ENCODE results near the gene DHTKD1.
A peak's percentile ranks its signal among the peaks of the same experiment; 100 is the strongest.

DHTKD1 gene

GRCh38 chr10:12111528-12111927, 42.8 kb downstream of the DHTKD1 start:
- peak overlapping the region in 8 of 11 experiments; percentile 64 to 82 (median 76); a peak in 16 of 22 replicates for H3K27ac ChIP-seq
- no peak for TF ChIP-seq Cebpa-rat (IDR thresholded peaks at IDR 0.05)

GRCh38 chr10:12113627-12114026, 44.9 kb downstream of the DHTKD1 start:
- TF ChIP-seq Cebpa-rat (IDR thresholded peaks at IDR 0.05) = no peak
- peak overlapping the region; percentile 40 to 72 (median 61) for H3K4me2 ChIP-seq

More at GRCh38 chr10:12111528-12111927, 42.8 kb downstream of the DHTKD1 start:
- no peaks in the 10 kb centered on the region for H3K9me3 ChIP-seq (replicated peaks in 1 of 11)
- peaks cover 20 to 62% (median 49%) of the 10 kb centered on the region in 10 experiments for H3K4me1 ChIP-seq
- no peaks in the 10 kb centered on the region for H4K20me1 ChIP-seq
- peaks cover 55 to 93% (median 76%) of the 10 kb centered on the region in 11 experiments for H3K36me3 ChIP-seq
- peak overlapping the region; percentile 50 to 72 (median 61); a peak in 20 of 22 replicates for H3K4me2 ChIP-seq
- no peaks in the 10 kb centered on the region for H3K27me3 ChIP-seq
- H3K9ac ChIP-seq = peak overlapping the region in 2 of 11 experiments; percentile 39 to 54; a peak in 2 of 22 replicates
- H3K4me3 ChIP-seq = no peak overlapping the region

GRCh38 chr10:12121673-12122072, 52.9 kb downstream of the DHTKD1 start:
- Histone ChIP-seq H4K20me1 (no peaks in the 10 kb centered on the region), H3K4me1 (0 out of 20 replicates have a peak, but pooled peaks cover 0 to 1% (median 0%) of the 10 kb centered on the region in 10 experiments), H3K4me2 (no peak overlapping the region), H3K27me3 (no peaks in the 10 kb centered on the region), H3K27ac (no peak overlapping the region), H3K9me3 (replicated peaks in 1 of 11) (no peaks in the 10 kb centered on the region), H3K36me3 (peaks cover 50 to 93% (median 73%) of the 10 kb centered on the region in 11 experiments), H3K4me3 (no peak overlapping the region), H3K9ac (no peak overlapping the region)
- no peak for TF ChIP-seq Cebpa-rat (IDR thresholded peaks at IDR 0.05)

More at GRCh38 chr10:12113627-12114026, 44.9 kb downstream of the DHTKD1 start:
- H4K20me1 ChIP-seq = no peaks in the 10 kb centered on the region
- H3K4me1 ChIP-seq = peaks cover 20 to 56% (median 49%) of the 10 kb centered on the region in 10 experiments
- no peaks in the 10 kb centered on the region for H3K9me3 ChIP-seq (replicated peaks in 1 of 11)
- peak overlapping the region in 10 of 11 experiments; percentile 59 to 82 (median 78); a peak in 20 of 22 replicates for H3K27ac ChIP-seq
- peak overlapping the region in 3 of 10 experiments; percentile 22 to 38 (median 36); a peak in 3 of 20 replicates for H3K4me3 ChIP-seq
- peaks cover 54 to 93% (median 75%) of the 10 kb centered on the region in 11 experiments for H3K36me3 ChIP-seq
- peak overlapping the region in 9 of 11 experiments; percentile 45 to 61 (median 54); a peak in 16 of 22 replicates for H3K9ac ChIP-seq
- H3K27me3 ChIP-seq = no peaks in the 10 kb centered on the region

GRCh38 chr10:12129222-12130111, 60.7 kb downstream of the DHTKD1 start, which contains the start of gene SEC61A2:
TSS of gene SEC61A2 (plus strand) at chr10:12129677. CDS start at chr10:12129788, 111 bp downstream.
- H3K9ac ChIP-seq = peak within 1 kb of the TSS; percentile 85 to 95 (median 90)
- peak within 1 kb of the TSS; percentile 83 to 95 (median 92) for H3K27ac ChIP-seq
- no peak for TF ChIP-seq Cebpa-rat (IDR thresholded peaks at IDR 0.05)
- peaks cover 7 to 22% (median 18%) of the 10 kb centered on the region in 10 experiments for H3K4me1 ChIP-seq
- no peaks in the 10 kb centered on the region for H3K27me3 ChIP-seq
- H3K4me3 ChIP-seq = peak within 1 kb of the TSS; percentile 83 to 100 (median 96)
- H3K36me3 ChIP-seq = peaks cover 4 to 38% (median 22%) of the 10 kb centered on the region in 11 experiments
- peaks cover 0 to 19% (median 8%) of the 10 kb centered on the region in 11 experiments; a peak in 10 of 22 replicates for H4K20me1 ChIP-seq
- H3K4me2 ChIP-seq = peak within 1 kb of the TSS; percentile 73 to 93 (median 81)
- no peaks in the 10 kb centered on the region for H3K9me3 ChIP-seq (replicated peaks in 1 of 11)

GRCh38 chr10:12130237-12130872, 61.6 kb downstream of the DHTKD1 start:
- Histone ChIP-seq H3K9ac (peak overlapping the region; percentile 85 to 95 (median 90)), H3K27me3 (no peaks in the 10 kb centered on the region), H3K36me3 (peaks cover 8 to 39% (median 26%) of the 10 kb centered on the region in 11 experiments), H3K4me1 (peaks cover 7 to 22% (median 18%) of the 10 kb centered on the region in 10 experiments), H3K27ac (peak overlapping the region in 10 of 11 experiments; percentile 81 to 95 (median 92); a peak in 18 of 22 replicates), H3K4me3 (peak overlapping the region; percentile 83 to 100 (median 96)), H4K20me1 (peaks cover 0 to 19% (median 8%) of the 10 kb centered on the region in 11 experiments; a peak in 10 of 22 replicates), H3K4me2 (peak overlapping the region; percentile 72 to 93 (median 81)), H3K9me3 (replicated peaks in 1 of 11) (no peaks in the 10 kb centered on the region)
- no peak for TF ChIP-seq Cebpa-rat (IDR thresholded peaks at IDR 0.05)

GRCh38 chr10:12135631-12136030, 66.9 kb downstream of the DHTKD1 start:
- H4K20me1 ChIP-seq = peaks cover 0 to 16% (median 6%) of the 10 kb centered on the region in 11 experiments; a peak in 10 of 22 replicates
- H3K27ac ChIP-seq = no peak overlapping the region
- H3K36me3 ChIP-seq = peaks cover 57 to 83% (median 74%) of the 10 kb centered on the region in 11 experiments

GRCh38 chr10:12140038-12140437, 71.3 kb downstream of the DHTKD1 start:
- H3K27me3 ChIP-seq = no peaks in the 10 kb centered on the region
- no peaks in the 10 kb centered on the region for H3K4me1 ChIP-seq

More at GRCh38 chr10:12135631-12136030, 66.9 kb downstream of the DHTKD1 start:
- TF ChIP-seq Cebpa-rat (IDR thresholded peaks at IDR 0.05) = no peak
- no peak overlapping the region for H3K9ac ChIP-seq
- no peaks in the 10 kb centered on the region for H3K27me3 ChIP-seq
- no peak overlapping the region for H3K4me3 ChIP-seq
- no peak overlapping the region for H3K4me2 ChIP-seq
- no peaks in the 10 kb centered on the region for H3K9me3 ChIP-seq (replicated peaks in 1 of 11)
- H3K4me1 ChIP-seq = peaks cover 4 to 8% (median 7%) of the 10 kb centered on the region in 10 experiments

GRCh38 chr10:12144538-12144937, 75.8 kb downstream of the DHTKD1 start:
- H3K9me3 ChIP-seq (replicated peaks in 1 of 11) = no peaks in the 10 kb centered on the region
- peaks cover 72 to 99% (median 90%) of the 10 kb centered on the region in 11 experiments for H3K36me3 ChIP-seq
- H3K4me2 ChIP-seq = no peak overlapping the region
- H3K27ac ChIP-seq = no peak overlapping the region
- TF ChIP-seq Cebpa-rat (IDR thresholded peaks at IDR 0.05) = no peak
- no peak overlapping the region for H3K4me3 ChIP-seq
- H3K27me3 ChIP-seq = no peaks in the 10 kb centered on the region
- H3K4me1 ChIP-seq = no peaks in the 10 kb centered on the region
- peaks cover 0 to 5% (median 0%) of the 10 kb centered on the region in 11 experiments; a peak in 4 of 22 replicates for H4K20me1 ChIP-seq
- H3K9ac ChIP-seq = no peak overlapping the region

More at GRCh38 chr10:12140038-12140437, 71.3 kb downstream of the DHTKD1 start:
- Histone ChIP-seq H4K20me1 (peaks cover 0 to 5% (median 0%) of the 10 kb centered on the region in 11 experiments; a peak in 4 of 22 replicates), H3K4me3 (no peak overlapping the region), H3K9me3 (replicated peaks in 1 of 11) (no peaks in the 10 kb centered on the region), H3K4me2 (no peak overlapping the region), H3K27ac (no peak overlapping the region), H3K9ac (no peak overlapping the region), H3K36me3 (peaks cover 90 to 99% (median 94%) of the 10 kb centered on the region in 11 experiments)
- TF ChIP-seq Cebpa-rat (IDR thresholded peaks at IDR 0.05) = no peak
